ENCODE data around the gene SLC22A1.

DNA sequence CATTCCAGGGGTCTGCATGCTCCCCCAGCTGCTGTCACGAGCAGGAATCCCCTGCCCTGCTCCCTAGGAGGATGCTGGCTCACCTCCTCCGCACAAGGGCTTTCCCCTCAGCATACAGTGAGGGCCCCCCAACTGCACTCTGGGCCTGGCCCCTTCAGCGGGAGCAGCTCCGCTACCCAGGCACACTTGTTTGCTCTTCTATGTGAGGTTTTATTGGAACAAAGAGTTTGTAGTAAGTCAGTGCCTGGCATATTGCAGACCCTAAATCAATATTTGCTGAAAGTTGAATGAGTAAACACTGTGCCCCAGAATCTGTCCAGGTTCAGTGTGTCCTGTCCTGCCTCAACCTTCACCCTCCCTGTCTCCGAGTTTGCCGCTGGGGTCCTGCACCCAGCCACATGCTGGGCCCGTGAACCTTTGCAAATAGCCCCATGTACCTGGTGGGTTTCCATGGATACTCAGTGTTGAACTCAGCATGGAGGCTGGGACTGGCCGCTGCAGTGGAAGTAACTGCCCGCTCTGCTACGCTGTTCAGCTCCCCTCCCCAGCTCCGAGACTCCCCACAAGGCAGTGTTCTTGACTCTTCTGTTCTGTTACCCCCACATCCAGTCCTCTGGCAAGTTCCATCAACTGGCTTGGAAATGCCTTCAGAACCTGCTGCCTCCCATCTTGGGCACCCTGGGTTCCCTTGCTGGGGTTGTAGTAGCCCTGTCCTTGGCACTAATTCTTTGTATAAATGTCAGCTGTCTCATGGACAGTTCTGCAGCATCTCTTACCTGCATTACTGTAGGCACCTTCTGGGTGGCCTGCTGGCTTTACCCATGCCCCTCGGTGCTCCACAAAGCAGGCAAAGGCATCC lies 15.7 kb downstream of the SLC22A1 start:
- TF ChIP-seq, protein P1, sequence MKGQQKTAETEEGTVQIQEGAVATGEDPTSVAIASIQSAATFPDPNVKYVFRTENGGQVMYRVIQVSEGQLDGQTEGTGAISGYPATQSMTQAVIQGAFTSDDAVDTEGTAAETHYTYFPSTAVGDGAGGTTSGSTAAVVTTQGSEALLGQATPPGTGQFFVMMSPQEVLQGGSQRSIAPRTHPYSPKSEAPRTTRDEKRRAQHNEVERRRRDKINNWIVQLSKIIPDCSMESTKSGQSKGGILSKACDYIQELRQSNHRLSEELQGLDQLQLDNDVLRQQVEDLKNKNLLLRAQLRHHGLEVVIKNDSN (IDR thresholded peaks at IDR 0.05): no peak
- TF ChIP-seq YY1 (IDR thresholded peaks at IDR 0.05; ENCODE audit: low read depth) (no peak), TAF1 (IDR thresholded peaks at IDR 0.05; ENCODE audit: low read depth) (no peak), EP300 (IDR thresholded peaks at IDR 0.05; ENCODE audit: borderline replicate concordance) (no peak), TEAD4 (IDR thresholded peaks at IDR 0.05) (no peak), ZBTB7A (IDR thresholded peaks at IDR 0.05; ENCODE audit: low read depth) (no peak), RAD21 (IDR thresholded peaks at IDR 0.05; ENCODE audit: low read depth) (no peak), EGR1 (IDR thresholded peaks at IDR 0.05) (no peak)
- TF ChIP-seq, protein P2, sequence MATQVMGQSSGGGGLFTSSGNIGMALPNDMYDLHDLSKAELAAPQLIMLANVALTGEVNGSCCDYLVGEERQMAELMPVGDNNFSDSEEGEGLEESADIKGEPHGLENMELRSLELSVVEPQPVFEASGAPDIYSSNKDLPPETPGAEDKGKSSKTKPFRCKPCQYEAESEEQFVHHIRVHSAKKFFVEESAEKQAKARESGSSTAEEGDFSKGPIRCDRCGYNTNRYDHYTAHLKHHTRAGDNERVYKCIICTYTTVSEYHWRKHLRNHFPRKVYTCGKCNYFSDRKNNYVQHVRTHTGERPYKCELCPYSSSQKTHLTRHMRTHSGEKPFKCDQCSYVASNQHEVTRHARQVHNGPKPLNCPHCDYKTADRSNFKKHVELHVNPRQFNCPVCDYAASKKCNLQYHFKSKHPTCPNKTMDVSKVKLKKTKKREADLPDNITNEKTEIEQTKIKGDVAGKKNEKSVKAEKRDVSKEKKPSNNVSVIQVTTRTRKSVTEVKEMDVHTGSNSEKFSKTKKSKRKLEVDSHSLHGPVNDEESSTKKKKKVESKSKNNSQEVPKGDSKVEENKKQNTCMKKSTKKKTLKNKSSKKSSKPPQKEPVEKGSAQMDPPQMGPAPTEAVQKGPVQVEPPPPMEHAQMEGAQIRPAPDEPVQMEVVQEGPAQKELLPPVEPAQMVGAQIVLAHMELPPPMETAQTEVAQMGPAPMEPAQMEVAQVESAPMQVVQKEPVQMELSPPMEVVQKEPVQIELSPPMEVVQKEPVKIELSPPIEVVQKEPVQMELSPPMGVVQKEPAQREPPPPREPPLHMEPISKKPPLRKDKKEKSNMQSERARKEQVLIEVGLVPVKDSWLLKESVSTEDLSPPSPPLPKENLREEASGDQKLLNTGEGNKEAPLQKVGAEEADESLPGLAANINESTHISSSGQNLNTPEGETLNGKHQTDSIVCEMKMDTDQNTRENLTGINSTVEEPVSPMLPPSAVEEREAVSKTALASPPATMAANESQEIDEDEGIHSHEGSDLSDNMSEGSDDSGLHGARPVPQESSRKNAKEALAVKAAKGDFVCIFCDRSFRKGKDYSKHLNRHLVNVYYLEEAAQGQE (IDR thresholded peaks at IDR 0.05; ENCODE audit: low read depth): no peak
- TF ChIP-seq, protein P3, sequence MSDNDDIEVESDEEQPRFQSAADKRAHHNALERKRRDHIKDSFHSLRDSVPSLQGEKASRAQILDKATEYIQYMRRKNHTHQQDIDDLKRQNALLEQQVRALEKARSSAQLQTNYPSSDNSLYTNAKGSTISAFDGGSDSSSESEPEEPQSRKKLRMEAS (IDR thresholded peaks at IDR 0.05): no peak

All from Ishikawa (cell line).